Lung (tissue), 12 donors: Measurements from ENCODE around the gene SLC44A5. TPM values are rescaled to one million over a fixed set of nuclear protein-coding genes. Genes with fewer than 3 reads are reported as not detected.

ENCODE experiments used
- ATAC-seq: fragments of 200-7000 bp; cut with Tn5 transposase; one replicate; pipeline ENCODE4 v1.9.1; 2020; ENCODE audit warnings: moderate number of reproducible peaks; ENCODE audit not compliant: insufficient read depth, low FRiP score
- DNase-seq, 3 donors: peaks; one replicate each; pipeline ENCODE4 v3.0.0-alpha.2; 2013 to 2017
- H3K27ac ChIP-seq, 2 donors: one replicate each; pipeline ENCODE4 v1.5.1; 2013; ENCODE audit warnings: mild to moderate bottlenecking in 2 of 2, moderate library complexity in 2 of 2, control low read depth in 1 of 2, inconsistent platforms in 1 of 2, low read depth in 1 of 2, low read length in 1 of 2
- H3K27me3 ChIP-seq, 3 donors: one replicate each; pipeline ENCODE4 v1.5.1; 2013; ENCODE audit warnings: low read length in 2 of 3; ENCODE audit not compliant: control insufficient read depth in 3 of 3, insufficient read depth in 3 of 3
- H3K36me3 ChIP-seq, 4 donors: one replicate each; pipeline ENCODE4 v1.5.1; 2013; ENCODE audit warnings: low read length in 4 of 4, mild to moderate bottlenecking in 1 of 4, moderate library complexity in 1 of 4; ENCODE audit not compliant: control insufficient read depth in 4 of 4, insufficient read depth in 4 of 4
- H3K4me1 ChIP-seq, 5 donors: one replicate each; pipeline ENCODE4 v1.5.1; 2013; ENCODE audit warnings: low read length in 5 of 5, mild to moderate bottlenecking in 2 of 5, moderate library complexity in 1 of 5; ENCODE audit not compliant: control insufficient read depth in 5 of 5, insufficient read depth in 5 of 5
- H3K4me3 ChIP-seq: one replicate; pipeline ENCODE4 v1.5.1; 2013; ENCODE audit warnings: mild to moderate bottlenecking, control low read depth, moderate library complexity
- H3K9ac ChIP-seq, 2 donors: one replicate each; pipeline ENCODE4 v1.5.1; 2013; ENCODE audit warnings: low read length in 2 of 2, control low read depth in 1 of 2; ENCODE audit not compliant: insufficient read depth in 1 of 2
- H3K9me3 ChIP-seq, 4 donors: one replicate each; pipeline ENCODE4 v1.5.1; 2013; ENCODE audit warnings: low read length in 3 of 4, mild to moderate bottlenecking in 1 of 4, moderate library complexity in 1 of 4; ENCODE audit not compliant: control insufficient read depth in 4 of 4, insufficient read depth in 3 of 4
- CTCF ChIP-seq: IDR thresholded peaks from 2 replicates; pipeline ENCODE4 v1.5.1; 2012; ENCODE audit warnings: mild to moderate bottlenecking; ENCODE audit errors: control extremely low read depth, extremely low read depth
- WGBS, 2 donors: extraction: QIAGEN DNeasy Blood & Tissue Kit; methylation state at CpG; one replicate each; pipeline ENCODE4 v1.1.7; 2013; 5-methylcytosine and 5-hydroxymethylcytosine counted together
- polyA plus RNA-seq, 2 donors: library from polyadenylated mRNA; stranded (reverse); fragments of 200-250 nt; gene quantifications; one replicate each; pipeline ENCODE4 v1.2.1, GENCODE V29; 2013
- total RNA-seq, 2 donors: library from RNA; depleted of rRNA in 1 of 2; stranded (reverse); fragments of >200 nt in 1 of 2; gene quantifications; one replicate each; pipeline ENCODE4 v1.2.1, GENCODE V29; 2014 to 2021
- donor health status: control.
- donor health status: control.
- donor health status: Bipolar disorder and iron deficiency.
- donor health status: healthy.
- donor health status: DM: yes; HTN: yes; CAD: no.

SLC44A5 gene
- total and polyA plus RNA-seq, 4 donors = 0.10 to 1.6 (median 0.43) TPM

- H3K27ac ChIP-seq = no peak overlapping the region
- no peaks in the 10 kb centered on the region for H3K4me1 ChIP-seq
- WGBS, 2 donors = 76 to 88% methylated on average over 2 of the region's 2 CpGs
- H3K27me3 ChIP-seq = no peaks in the 10 kb centered on the region
- DNase-seq (no peak), ATAC-seq (no peak)
- H3K9me3 ChIP-seq = no peaks in the 10 kb centered on the region
- no peak overlapping the region for H3K4me3 ChIP-seq
- H3K36me3 ChIP-seq = no peaks in the 10 kb centered on the region
- no peak overlapping the region for H3K9ac ChIP-seq
- no peak for TF ChIP-seq CTCF
Measured at GRCh38 chr1:75431843-75432242, 179.1 kb downstream of the SLC44A5 start.

- Histone ChIP-seq H3K9me3 (peaks cover 0 to 1% (median 0%) of the 10 kb centered on the region in 4 donors), H3K4me3 (no peak overlapping the region), H3K27ac (no peak overlapping the region), H3K36me3 (no peaks in the 10 kb centered on the region), H3K27me3 (no peaks in the 10 kb centered on the region), H3K4me1 (no peaks in the 10 kb centered on the region), H3K9ac (no peak overlapping the region)
- ATAC-seq = no peak
- no peak for DNase-seq
- no peak for TF ChIP-seq CTCF
Measured at GRCh38 chr1:75430526-75430925, 180.4 kb downstream of the SLC44A5 start.

GRCh38 chr1:75426688-75427087 lies 184.2 kb downstream of the SLC44A5 start:
- no peak for TF ChIP-seq CTCF
- ATAC-seq = no peak
- Histone ChIP-seq H3K9me3 (peaks cover 0 to 2% (median 0%) of the 10 kb centered on the region in 4 donors), H3K36me3 (no peaks in the 10 kb centered on the region), H3K9ac (no peak overlapping the region), H3K27me3 (no peaks in the 10 kb centered on the region), H3K4me3 (no peak overlapping the region), H3K27ac (no peak overlapping the region), H3K4me1 (no peaks in the 10 kb centered on the region)
- DNase-seq = no peak
- 87 to 92% methylated on average over 10 of the region's 10 CpGs for WGBS, 2 donors

- 81 to 94% methylated on average over 3 of the region's 3 CpGs for WGBS, 2 donors
- ATAC-seq = no peak
Measured at GRCh38 chr1:75425001-75425650, 185.8 kb downstream of the SLC44A5 start.

More at GRCh38 chr1:75425001-75425650, 185.8 kb downstream of the SLC44A5 start:
- Histone ChIP-seq H3K4me1 (no peaks in the 10 kb centered on the region), H3K27me3 (no peaks in the 10 kb centered on the region), H3K27ac (no peak overlapping the region), H3K9me3 (peaks cover 0 to 2% (median 0%) of the 10 kb centered on the region in 4 donors), H3K9ac (no peak overlapping the region), H3K4me3 (no peak overlapping the region), H3K36me3 (no peaks in the 10 kb centered on the region)
- TF ChIP-seq CTCF = no peak
- DNase-seq = no peak
